ENCODE results near the gene MED25. TPM values are rescaled to one million over a fixed set of nuclear protein-coding genes. Genes with fewer than 3 reads are reported as not detected.

The MED25 gene
- polyA plus RNA-seq, 1 donor from 2014 or later = 18.9 TPM

- TF ChIP-seq TAF1 (IDR thresholded peaks at IDR 0.05; ENCODE audit: low read depth) = no peak
- TF ChIP-seq MXI1 (conservative IDR thresholded peaks at IDR 0.05; ENCODE audit: poor library complexity, severe bottlenecking) = no peak
- no peak for TF ChIP-seq RAD21 (conservative IDR thresholded peaks at IDR 0.05)
- no peak for TF ChIP-seq EP300 (conservative IDR thresholded peaks at IDR 0.05; ENCODE audit: poor library complexity, severe bottlenecking)
- no peak for TF ChIP-seq SMC3 (conservative IDR thresholded peaks at IDR 0.05; ENCODE audit: poor library complexity)
- TF ChIP-seq CTCF (IDR thresholded peaks at IDR 0.05; ENCODE audit: poor library complexity, severe bottlenecking) = no peak
- TF ChIP-seq POLR2AphosphoS5 (IDR thresholded peaks at IDR 0.05) = no peak
- TF ChIP-seq REST (IDR thresholded peaks at IDR 0.05; ENCODE audit: borderline replicate concordance) = no peak
- TF ChIP-seq EZH2 (IDR thresholded peaks at IDR 0.05; ENCODE audit: borderline replicate concordance, insufficient read depth, low read length, poor library complexity, severe bottlenecking) = no peak
- Histone ChIP-seq H3K9me2 (ENCODE audit: insufficient read depth, low read length) (no peaks in the 10 kb centered on the region), H3K36me3 (ENCODE audit: insufficient read depth, low read length) (peaks cover 4% of the 10 kb centered on the region)
These were observed 30.8 kb downstream of the MED25 start for GRCh38 chr19:49848938-49849337.

GRCh38 chr19:49849433-49850220, 31.5 kb downstream of the MED25 start:
- H3F3A ChIP-seq (ENCODE audit: insufficient read depth, low read length, poor library complexity, severe bottlenecking) = no peaks in the 10 kb centered on the region
- H3K9ac ChIP-seq (ENCODE audit: low read length) = peak overlapping the region; percentile 89
- H3K4me2 ChIP-seq (ENCODE audit: low read length) = no peak overlapping the region

More at GRCh38 chr19:49848938-49849337, 30.8 kb downstream of the MED25 start:
- Histone ChIP-seq H3K79me2 (replicated peaks; ENCODE audit: insufficient read depth, low read length) (peaks cover 24% of the 10 kb centered on the region), H3K27ac (ENCODE audit: low read length) (no peak overlapping the region), H3K27me3 (ENCODE audit: insufficient read depth, low read depth, low read length) (no peaks in the 10 kb centered on the region), H3K9me3 (ENCODE audit: low read length) (no peaks in the 10 kb centered on the region), H3K9ac (ENCODE audit: low read length) (no peak overlapping the region), H3F3A (ENCODE audit: insufficient read depth, low read length, poor library complexity, severe bottlenecking) (no peaks in the 10 kb centered on the region), H3K4me3 (ENCODE audit: low read length) (no peak overlapping the region), H3K4me2 (ENCODE audit: low read length) (no peak overlapping the region), H4K20me1 (ENCODE audit: insufficient read depth) (peaks cover 18% of the 10 kb centered on the region), H2AFZ (ENCODE audit: low read depth, low read length) (no peak overlapping the region)

More at GRCh38 chr19:49849433-49850220, 31.5 kb downstream of the MED25 start:
- Histone ChIP-seq H4K20me1 (ENCODE audit: insufficient read depth) (peaks cover 25% of the 10 kb centered on the region), H2AFZ (ENCODE audit: low read depth, low read length) (no peak overlapping the region), H3K9me3 (ENCODE audit: low read length) (no peaks in the 10 kb centered on the region), H3K79me2 (replicated peaks; ENCODE audit: insufficient read depth, low read length) (peaks cover 27% of the 10 kb centered on the region), H3K27ac (ENCODE audit: low read length) (peak overlapping the region; percentile 95), H3K4me3 (ENCODE audit: low read length) (peak overlapping the region; percentile 70), H3K36me3 (ENCODE audit: insufficient read depth, low read length) (peaks cover 4% of the 10 kb centered on the region), H3K27me3 (ENCODE audit: insufficient read depth, low read depth, low read length) (no peaks in the 10 kb centered on the region), H3K9me2 (ENCODE audit: insufficient read depth, low read length) (no peaks in the 10 kb centered on the region)
- TF ChIP-seq CTCF (IDR thresholded peaks at IDR 0.05; ENCODE audit: poor library complexity, severe bottlenecking) (no peak), TAF1 (IDR thresholded peaks at IDR 0.05; ENCODE audit: low read depth) (no peak), POLR2AphosphoS5 (IDR thresholded peaks at IDR 0.05) (no peak), EP300 (conservative IDR thresholded peaks at IDR 0.05; ENCODE audit: poor library complexity, severe bottlenecking) (no peak), REST (IDR thresholded peaks at IDR 0.05; ENCODE audit: borderline replicate concordance) (no peak), EZH2 (IDR thresholded peaks at IDR 0.05; ENCODE audit: borderline replicate concordance, insufficient read depth, low read length, poor library complexity, severe bottlenecking) (no peak), RAD21 (conservative IDR thresholded peaks at IDR 0.05) (no peak)
